Ramos (cell line): ENCODE results near the gene ZNF385A.

Experiments used
- in situ Hi-C: fragments of 300-500 bp; cut with MboI; formaldehyde crosslinking; loops from one replicate; pipeline ENCODE4 v1.14.3; 2022; ENCODE audit warnings: low sequenced_read_pairs; ENCODE audit not compliant: unreplicated experiment

ZNF385A gene

DNA sequence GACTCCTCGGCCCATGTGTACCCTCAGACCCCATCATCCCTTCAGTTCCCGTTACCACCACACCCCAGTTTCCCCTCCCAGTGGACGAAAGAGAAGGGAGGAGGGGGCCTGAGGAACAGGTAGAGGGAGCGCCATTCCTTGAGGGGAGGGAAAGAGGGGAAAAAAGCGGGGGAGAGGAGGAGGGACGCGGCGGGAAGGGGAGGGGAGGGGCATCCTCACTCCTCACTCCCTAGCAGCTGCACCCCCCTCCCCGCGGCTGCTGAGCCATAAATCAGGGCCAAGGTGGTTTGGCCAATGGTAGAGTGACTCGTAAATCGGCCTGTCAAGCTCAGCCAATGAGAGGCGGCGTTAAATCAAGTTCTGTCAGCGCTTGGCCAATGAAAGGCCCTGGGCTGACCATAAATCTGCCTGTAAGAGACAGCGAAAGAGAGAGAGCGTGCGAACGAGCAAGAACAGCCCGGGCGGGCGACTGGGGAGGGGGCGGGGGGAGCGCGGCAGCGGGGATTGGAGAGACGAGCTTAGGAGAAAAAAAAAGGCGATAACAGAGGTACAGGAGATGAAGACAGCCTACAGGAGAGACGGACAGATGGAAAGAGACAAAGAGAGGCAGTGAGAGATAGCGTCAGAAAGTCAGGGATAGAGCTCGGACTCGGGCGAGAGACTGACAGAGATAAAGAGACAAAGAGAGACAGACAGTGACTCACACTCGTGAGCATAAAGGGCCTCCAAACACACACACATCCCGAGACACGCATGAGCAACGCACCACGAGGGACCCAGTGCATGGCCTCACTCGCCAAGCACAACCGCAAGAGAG, 25.4 kb downstream of the ZNF385A start:
- in situ Hi-C loops: loop anchor here (25.0 kb wide), 1 partner anchor 372 kb away; the partner anchor contains the start of gene HOXC10

DNA sequence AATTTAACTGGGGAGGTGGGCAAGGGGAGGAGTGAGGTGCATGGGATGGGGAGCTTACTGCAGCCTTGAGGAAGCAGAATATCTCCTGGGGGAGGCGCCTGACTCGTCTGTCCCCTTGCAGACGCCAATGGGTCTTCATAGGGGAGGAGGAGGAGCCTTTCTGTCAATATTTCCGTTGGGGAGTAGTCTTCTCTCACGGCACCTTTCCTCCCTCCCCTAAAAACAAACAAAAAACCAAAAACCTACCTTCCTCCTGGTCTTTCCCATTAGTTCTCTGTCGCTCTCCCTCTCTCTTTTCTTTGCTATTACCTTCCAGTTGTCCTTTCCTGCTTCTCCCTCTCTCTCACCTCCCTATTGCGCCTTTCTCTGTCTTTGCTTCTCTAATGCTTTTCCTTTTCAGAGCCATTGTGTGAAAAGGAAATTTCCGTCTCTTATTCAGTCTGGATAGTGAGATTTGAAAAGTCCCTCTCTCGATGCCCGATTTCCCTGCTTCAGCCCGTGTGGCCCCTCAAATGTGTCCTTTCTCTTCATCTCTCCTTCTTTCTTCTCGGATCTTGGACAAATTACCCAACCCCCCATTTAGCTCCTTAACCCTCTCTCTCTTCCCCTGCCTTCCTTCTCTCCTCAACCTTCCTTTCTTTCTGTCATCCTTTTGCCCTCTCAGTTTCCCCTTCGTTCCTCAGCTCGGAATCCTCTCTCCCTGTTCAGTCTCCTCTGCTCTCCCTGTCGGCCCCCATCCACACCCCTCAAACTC, 26.2 kb downstream of the ZNF385A start:
- in situ Hi-C loops: loop anchor here (25.0 kb wide), 1 partner anchor 371 kb away; the partner anchor contains the start of gene HOXC10

DNA sequence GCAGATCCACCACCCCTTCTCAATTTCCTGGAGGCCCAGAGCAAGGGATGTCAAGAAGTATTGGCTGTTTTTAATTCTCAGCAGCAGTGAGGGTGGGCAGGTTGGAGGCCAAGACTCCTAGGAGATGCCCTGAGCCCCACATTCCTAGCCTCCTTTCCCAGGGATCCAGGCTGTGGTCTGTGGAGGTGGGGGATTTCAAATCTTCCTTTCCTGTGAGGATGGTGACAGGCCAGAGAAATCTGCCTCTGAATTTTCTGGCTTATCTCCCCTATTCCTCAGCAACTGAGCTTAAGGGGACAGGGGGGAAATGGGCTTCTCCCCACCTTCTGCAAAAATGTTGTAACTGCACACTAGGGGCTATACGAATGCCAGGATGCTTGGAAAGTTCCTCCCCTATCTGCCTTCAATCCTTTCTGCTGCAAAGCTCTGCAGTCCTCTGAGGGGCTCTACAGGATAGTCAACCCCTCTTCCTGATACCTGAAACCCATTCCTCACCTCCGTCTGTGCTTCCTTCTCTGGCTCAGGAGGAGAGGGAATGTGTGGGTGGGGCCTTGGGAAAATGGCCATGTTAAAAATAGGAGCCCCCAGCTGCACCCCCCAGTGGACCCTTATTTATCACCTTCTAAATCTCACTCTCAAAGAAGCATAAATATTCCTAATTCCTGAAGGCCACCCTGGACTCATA, 26.9 kb downstream of the ZNF385A start:
- in situ Hi-C loops: loop anchor here (25.0 kb wide), 1 partner anchor 370 kb away; the partner anchor contains the start of gene HOXC10

DNA sequence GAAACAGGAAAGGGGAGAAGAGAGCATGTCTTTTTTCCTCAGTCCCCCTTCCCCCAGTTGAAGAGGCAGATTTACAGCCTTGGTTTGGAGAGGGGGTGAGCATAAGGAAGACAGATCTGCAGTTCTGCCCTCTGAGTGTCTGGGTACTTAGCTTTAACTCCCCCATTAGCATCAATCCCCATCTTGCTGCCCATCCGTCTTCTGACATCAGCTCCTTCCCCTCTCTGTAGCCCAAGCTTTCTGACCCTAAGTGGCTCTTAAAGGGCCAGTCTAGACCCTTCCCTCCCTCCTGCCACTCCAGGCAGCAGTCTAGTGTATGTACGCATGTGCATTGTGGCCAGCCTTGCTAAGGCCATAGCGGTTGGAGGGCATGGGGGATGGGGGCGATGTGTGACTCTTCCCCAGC, 27.6 kb downstream of the ZNF385A start:
- in situ Hi-C loops: loop anchor here (25.0 kb wide), 1 partner anchor 370 kb away; the partner anchor contains the start of gene HOXC10

DNA sequence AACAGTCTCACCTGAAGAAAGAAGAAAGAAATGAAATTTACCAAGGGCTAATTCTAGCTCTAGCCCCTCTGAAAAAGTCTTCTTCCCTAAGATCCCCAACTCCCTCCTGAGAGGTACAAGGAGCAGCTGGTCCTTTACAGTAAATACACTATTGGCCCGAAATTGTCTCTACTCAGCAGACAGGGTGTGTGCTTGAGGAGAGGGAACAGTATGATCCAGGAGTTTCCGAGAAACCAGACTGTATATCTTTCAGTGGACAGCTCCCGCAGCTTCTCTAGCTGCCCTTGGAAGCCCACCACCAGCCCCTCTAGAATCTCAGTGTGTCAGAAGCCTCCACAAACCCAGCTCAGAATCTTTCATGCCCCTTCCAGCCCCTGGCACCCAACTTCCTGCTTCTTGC, 28.3 kb downstream of the ZNF385A start:
- in situ Hi-C loops: loop anchor here (25.0 kb wide), 1 partner anchor 369 kb away; the partner anchor contains the start of gene HOXC10

DNA sequence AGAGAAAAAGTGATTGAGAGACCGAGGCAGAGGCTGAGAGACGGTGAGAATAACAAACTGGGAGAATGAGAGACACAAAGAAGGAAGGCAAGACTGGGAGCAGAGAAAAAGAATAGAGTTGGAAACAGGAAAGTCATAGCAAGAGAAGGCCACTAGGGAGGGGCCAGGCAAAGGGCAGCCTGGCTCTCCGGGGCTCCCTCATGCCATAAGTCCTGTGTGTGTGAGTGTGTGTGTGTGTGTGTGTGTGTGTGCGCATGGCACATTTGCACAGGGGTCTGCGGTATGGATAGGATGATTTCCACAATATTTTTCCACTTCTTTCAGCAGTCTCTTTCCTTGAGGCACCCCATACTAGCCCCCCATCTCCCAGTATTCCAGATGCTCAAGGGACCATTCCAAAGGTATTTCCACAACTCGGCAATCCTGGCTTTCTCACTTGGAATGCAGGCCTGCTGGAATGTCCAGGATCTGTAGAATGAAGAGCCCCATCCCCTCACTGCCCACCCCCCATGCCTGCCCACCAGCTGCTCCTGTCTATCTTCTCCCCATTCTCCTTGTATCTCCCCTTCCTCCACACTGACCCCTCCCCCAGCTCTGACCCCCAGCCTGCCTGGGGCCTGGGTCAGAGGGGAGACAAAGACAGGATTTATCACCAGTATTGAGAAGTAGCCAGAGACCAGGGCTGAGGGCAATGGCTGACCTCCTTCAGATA, 29.3 kb downstream of the ZNF385A start:
- in situ Hi-C loops: loop anchor here (25.0 kb wide), 1 partner anchor 368 kb away; the partner anchor contains the start of gene HOXC10

DNA sequence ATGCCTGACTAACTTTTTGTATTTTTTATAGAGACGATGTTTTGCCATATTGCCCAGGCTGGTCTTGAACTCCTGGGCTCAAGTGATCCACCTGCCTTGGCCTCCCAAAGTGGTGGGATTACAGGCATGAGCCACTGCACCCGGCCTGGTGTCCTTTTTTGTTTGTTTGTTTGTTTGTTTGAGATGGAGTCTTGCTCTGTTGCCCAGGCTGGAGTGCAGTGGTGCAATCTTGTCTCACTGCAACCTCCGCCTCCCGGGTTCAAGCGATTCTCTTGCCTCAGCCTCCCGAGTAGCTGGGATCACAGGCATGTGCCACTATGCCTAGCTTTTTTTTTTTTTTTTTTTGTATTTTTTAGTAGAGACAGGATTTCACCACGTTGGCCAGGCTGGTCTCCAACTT, 30.3 kb downstream of the ZNF385A start:
- in situ Hi-C loops: loop anchor here (25.0 kb wide), 1 partner anchor 367 kb away; the partner anchor contains the start of gene HOXC10

DNA sequence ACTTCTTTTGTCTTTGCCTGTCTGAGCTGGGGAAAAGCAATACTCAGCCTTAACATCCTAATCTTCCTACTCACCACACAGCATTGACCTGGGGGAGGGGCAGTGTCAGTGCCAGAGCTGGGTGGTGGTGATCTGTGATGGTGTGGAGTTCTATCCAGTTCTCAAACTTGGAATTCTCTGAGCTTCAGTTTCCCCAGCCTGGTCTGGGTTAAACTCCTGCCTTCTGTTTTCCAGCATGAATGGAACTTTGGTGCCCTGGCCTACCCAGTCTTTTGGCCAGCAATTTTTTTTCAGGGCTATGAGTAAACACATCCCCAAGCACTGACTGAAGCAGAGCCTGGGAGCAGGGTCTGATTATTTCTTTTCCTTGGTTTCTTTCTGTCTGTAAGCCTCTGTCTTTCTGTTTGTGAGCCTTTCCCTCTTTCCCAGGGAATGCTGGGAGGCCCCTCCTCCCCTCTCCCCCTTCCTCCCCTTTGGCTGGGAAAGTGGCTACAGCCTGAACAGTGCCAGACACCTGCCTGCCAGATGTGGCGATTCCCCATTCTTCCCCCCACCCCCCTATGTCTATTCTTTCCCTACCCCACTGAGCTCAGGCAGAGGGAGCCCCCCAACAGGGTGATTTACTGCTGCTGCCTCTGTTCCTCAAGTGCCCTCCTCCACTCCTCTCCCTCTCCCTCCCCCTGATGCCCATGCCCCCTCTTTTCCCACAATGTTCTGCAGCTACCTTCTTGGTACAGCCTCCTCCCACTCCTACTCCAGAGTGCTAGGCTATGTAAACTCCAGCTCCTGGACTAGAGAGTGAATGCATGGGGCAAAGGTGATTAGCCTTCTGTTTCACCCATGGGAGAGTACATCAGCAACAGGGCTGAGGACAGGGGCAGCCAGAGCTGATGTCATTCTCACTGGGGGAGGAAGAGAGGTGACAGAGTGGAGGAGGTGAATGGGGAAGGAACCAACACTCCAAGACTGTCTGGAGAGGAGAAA, 31.4 kb downstream of the ZNF385A start:
- in situ Hi-C loops: loop anchor here (25.0 kb wide), 1 partner anchor 366 kb away; the partner anchor contains the start of gene HOXC10

DNA sequence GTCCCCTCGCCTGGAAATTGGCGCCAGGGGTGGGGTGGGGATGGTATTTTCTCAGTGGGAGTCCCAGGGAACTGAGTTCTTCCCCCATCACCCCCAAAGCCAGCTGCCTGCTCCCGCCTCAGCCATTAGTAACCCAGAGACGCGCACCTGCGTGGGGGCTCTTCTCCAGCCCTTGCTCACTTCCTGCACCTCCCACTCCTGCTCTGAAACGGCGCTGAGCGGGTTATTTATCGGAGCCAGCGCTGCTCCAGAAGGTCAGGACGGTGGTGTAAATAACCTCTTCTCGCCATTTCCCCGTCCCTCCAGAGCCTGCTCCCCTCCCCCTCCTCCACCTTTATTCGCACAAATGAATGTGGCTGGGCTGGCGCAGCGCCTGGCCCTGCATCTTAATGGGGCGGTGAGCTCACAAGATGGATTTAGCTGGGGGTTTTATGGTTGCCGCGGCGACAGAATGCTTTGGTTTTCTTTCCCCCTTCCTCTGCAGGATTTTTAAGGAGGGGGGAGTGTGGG, 32.5 kb downstream of the ZNF385A start:
- in situ Hi-C loops: loop anchor here (25.0 kb wide), 1 partner anchor 365 kb away; the partner anchor contains the start of gene HOXC10

DNA sequence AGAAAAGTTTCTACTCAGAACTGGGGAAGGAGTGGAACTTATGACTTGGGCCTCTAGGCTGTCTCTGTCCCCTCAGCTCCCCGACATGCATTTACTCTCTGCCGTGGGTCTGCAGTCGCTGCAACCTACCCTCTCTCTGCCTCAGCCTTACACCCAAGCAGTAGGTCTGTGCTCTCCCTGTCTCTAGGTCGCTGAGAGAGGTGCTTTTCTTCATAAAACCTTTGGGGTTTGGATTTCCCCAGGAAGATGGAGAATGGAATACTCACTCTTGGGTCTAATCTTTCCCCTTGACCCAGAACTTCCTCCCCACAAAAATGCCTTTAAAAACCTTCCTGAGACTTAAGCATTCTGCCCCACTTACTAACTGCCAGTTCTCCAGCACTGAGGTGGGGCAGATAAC, 33.2 kb downstream of the ZNF385A start:
- in situ Hi-C loops: loop anchor here (25.0 kb wide), 1 partner anchor 364 kb away; the partner anchor contains the start of gene HOXC10

DNA sequence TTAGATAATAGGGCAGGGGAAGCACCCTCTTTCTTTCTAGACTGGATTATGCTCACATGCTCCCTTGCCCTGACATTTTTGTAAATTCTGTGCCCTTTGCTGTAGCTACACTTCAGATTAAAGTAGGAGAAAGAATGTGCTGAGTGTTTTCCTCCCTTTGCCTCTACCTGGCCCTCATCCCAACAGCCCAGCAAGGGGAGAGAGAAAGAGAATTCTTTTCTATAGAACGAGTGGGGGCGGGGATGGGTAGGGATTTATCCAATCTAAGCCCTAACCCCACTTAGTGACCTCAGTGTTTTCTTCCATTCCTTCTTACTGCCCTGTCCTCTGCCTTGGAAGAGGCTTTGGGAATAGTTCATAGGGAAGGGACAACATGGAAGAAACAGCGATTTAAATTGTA, 33.8 kb downstream of the ZNF385A start:
- in situ Hi-C loops: loop anchor here (25.0 kb wide), 1 partner anchor 363 kb away; the partner anchor contains the start of gene HOXC10

DNA sequence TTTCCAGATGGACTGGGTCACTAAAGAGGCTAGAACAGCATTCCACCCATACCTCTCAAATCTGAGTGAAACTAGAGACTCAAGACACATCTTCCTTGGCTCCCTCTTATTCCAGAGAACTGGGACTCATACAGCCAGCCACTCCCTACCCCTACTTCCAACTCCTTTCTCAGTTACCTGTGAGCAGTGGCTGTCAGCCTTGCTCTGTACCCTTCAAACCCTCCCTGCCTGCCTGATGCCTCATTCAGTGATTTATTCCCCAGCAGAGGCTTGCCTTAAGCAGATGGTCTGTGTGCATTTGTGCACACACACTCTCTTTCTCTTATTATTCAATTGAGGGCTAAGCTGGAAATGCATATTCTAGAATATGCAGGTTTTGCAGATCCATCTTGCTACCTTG, 34.9 kb downstream of the ZNF385A start:
- in situ Hi-C loops: loop anchor here (25.0 kb wide), 1 partner anchor 362 kb away; the partner anchor contains the start of gene HOXC10

DNA sequence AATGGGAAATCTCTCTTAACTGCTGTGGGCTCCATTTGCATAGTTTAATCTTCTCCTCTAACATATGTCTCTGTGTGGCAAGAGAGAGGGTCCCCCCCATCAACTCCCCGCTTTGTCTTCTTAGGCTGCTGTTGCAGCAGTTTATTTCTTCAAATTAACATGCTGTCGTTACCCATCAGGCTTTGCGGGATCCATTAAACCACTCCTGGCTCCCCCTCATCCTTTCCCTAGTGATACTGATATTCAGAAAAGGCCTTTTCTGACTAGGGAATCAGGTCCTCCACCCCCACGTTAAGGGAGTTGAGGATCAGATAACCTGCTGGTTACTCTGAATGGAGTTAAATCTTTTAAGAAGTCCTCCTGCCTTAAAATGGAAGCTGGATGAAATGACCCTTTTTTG, 35.5 kb downstream of the ZNF385A start:
- in situ Hi-C loops: no loop called here

DNA sequence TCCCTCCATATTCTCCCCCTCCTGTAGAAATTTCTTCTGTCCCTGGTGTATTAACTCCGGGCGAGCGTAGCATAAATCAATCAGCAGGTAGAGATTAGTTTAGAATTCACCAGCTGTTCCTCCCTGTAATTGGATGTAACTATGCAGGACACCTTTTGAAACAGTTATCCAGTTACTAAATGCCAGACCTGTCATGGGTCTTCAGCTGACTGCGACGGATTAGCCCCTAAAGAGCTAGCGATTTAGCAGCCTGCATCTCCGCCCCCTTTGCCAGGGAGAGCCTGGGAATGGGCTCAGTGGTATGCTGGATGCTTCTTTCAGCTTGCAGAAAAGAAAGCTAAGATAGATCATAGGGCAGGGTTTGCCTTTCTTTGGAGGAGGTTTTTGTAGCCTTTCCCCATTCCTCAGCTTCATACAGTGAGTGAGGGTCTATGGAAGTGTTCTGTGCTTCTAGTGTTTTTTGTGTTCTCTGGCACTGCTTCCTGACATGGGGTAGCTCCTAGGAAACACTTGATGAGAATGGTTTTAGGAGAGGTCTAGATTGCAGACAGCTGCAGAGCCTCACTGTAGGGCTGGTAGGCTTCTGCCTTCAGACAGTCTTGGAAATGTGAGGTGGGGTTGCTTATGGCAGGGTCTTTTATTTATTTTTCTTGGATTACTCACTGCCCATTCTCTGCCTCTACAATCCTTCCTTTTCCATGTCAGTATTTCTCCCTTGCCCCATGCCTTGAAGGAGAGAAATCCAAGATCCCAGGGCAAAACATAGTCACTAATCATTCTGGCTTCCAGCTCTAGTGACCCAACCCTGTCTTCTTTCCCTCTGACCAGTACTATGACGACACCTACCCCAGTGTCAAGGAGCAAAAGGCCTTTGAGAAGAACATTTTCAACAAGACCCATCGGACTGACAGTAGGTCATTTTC, 42.9 kb downstream of the ZNF385A start:
- in situ Hi-C loops: no loop called here

DNA sequence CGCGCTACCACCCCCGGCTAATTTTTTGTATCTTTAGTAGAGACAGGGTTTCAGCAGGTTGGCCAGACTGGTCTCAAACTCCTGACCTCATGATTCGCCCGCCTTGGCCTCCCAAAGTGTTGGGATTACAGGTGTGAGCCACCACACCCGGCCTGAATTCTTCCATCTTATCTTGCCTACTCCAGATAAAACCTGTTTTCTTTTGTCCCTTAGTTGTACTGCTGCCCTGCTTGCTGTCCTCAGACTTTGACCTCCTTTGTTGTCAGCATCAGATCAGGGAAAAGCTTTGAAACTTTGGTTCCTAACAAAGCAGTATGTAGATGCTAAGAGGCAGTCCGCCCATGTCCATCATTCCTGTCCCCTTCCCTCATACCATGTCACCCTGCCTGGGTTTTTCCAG, 43.7 kb downstream of the ZNF385A start:
- in situ Hi-C loops: no loop called here

DNA sequence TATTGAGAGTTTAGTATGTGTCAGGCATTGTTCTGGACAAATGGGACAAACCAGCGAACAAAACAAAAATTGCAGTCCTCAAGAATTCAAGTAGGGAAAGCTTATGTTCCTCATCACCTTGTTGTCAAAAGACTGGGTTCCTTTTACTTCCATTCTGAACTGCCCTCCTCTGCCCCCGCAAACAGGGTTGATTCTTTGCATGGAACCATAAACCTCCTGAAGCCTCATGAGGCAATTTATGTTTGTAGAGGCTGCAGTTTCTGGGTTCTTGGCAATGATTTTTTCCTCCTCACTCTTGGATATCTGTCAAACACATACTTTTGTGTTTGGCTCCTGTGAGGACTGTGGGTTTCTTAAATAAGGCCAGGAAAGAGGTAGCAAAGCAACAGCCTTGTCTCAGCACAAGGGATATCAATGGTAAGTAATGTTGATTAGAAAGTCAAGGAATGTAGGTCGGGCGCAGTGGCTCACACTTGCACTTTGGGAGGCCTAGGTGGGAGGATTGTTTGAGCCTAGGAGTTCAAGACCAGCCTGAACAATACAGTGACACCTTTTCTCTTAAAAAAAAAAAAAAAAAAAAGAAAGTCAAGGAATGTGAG, 45.7 kb downstream of the ZNF385A start:
- in situ Hi-C loops: no loop called here
